Measurements from ENCODE around the gene GSN. TPM values are rescaled to one million over a fixed set of nuclear protein-coding genes. Genes with fewer than 3 reads are reported as not detected.

The GSN gene
- total RNA-seq, 4 donors from 2014 or later = 287 to 1,151 (median 926) TPM

GRCh38 chr9:121316852-121317373 is 49.0 kb downstream of the GSN start:
- 86 to 90% methylated on average over 4 to 6 of the region's 11 CpGs for WGBS, 2 donors
- Histone ChIP-seq H3K36me3 (peaks cover 22 to 97% (median 51%) of the 10 kb centered on the region in 3 donors), H3K27me3 (no peaks in the 10 kb centered on the region), H3K9me3 (no peaks in the 10 kb centered on the region), H3K27ac (peak overlapping the region in 3 of 4 donors; percentile 82 to 95 (median 92)), H3K4me3 (no peak overlapping the region), H3K4me1 (peaks cover 0 to 82% (median 35%) of the 10 kb centered on the region in 3 donors)
- intact Hi-C loops (cut with DNase I) = no loop called here
- TF ChIP-seq CTCF (IDR thresholded peaks at IDR 0.05) (no peak), POLR2A (IDR thresholded peaks at IDR 0.05) (no peak)
- DNase-seq = no peak

- TF ChIP-seq CTCF (IDR thresholded peaks at IDR 0.05) (no peak), POLR2A (IDR thresholded peaks at IDR 0.05) (no peak)
- H3K27me3 ChIP-seq = no peaks in the 10 kb centered on the region
- peaks cover 6 to 90% (median 46%) of the 10 kb centered on the region in 3 donors for H3K4me1 ChIP-seq
- H3K36me3 ChIP-seq = peaks cover 18 to 96% (median 42%) of the 10 kb centered on the region in 3 donors
- H3K4me3 ChIP-seq = no peak overlapping the region
- DNase-seq = no peak
- peak overlapping the region in 3 of 4 donors; percentile 82 to 95 (median 92) for H3K27ac ChIP-seq
- WGBS, 2 donors = 43 to 50% methylated on average over 2 to 4 of the region's 6 CpGs
- intact Hi-C loops (cut with DNase I) = no loop called here
- H3K9me3 ChIP-seq = no peaks in the 10 kb centered on the region
These were observed 50.0 kb downstream of the GSN start for GRCh38 chr9:121317737-121318630.

- no peak for TF ChIP-seq CTCF (IDR thresholded peaks at IDR 0.05)
- no peak for TF ChIP-seq POLR2A (IDR thresholded peaks at IDR 0.05)
- intact Hi-C loops (cut with DNase I) = no loop called here
- Histone ChIP-seq H3K4me3 (no peak overlapping the region), H3K27me3 (no peaks in the 10 kb centered on the region), H3K9me3 (no peaks in the 10 kb centered on the region), H3K27ac (peak overlapping the region; percentile 79 to 95 (median 87)), H3K4me1 (peaks cover 7 to 95% (median 49%) of the 10 kb centered on the region in 3 donors), H3K36me3 (peaks cover 14 to 96% (median 34%) of the 10 kb centered on the region in 3 donors)
- DNase-seq = no peak
- whole genome bisulfite sequencing, 2 donors = 69 to 89% methylated on average over 5 to 10 of the region's 19 CpGs
These were observed 50.8 kb downstream of the GSN start for GRCh38 chr9:121318631-121319382.

GRCh38 chr9:121319383-121319780 is 51.4 kb downstream of the GSN start:
- Histone ChIP-seq H3K27ac (peak overlapping the region; percentile 79 to 95 (median 88)), H3K9me3 (no peaks in the 10 kb centered on the region), H3K27me3 (no peaks in the 10 kb centered on the region), H3K4me3 (no peak overlapping the region), H3K36me3 (peaks cover 18 to 96% (median 31%) of the 10 kb centered on the region in 3 donors), H3K4me1 (peaks cover 7 to 99% (median 49%) of the 10 kb centered on the region in 3 donors)
- DNase-seq = no peak
- 91 to 93% methylated on average over 3 to 5 of the region's 5 CpGs for WGBS, 2 donors
- no peak for TF ChIP-seq POLR2A (IDR thresholded peaks at IDR 0.05)
- no peak for TF ChIP-seq CTCF (IDR thresholded peaks at IDR 0.05)
- intact Hi-C loops (cut with DNase I) = no loop called here

Data from esophagus squamous epithelium (tissue), 5 donors.